HepG2 (cell line): ENCODE measurements around the gene CYP11A1. TPM values are rescaled to one million over a fixed set of nuclear protein-coding genes. Genes with fewer than 3 reads are reported as not detected.

Source experiments
- FOXP1 ChIP-seq, 2 experiments: fragments of 450-650 bp in 1 of 2; IDR thresholded peaks; 2 replicates each; pipeline ENCODE4 v1.6.1; 2017 to 2018; ENCODE audit warnings: antibody characterized with exemption in 1 of 2
- GZF1 ChIP-seq: sonication (generic); formaldehyde crosslinking; IDR thresholded peaks from 2 replicates; pipeline ENCODE4 v1.5.1; 2020; ENCODE audit warnings: mild to moderate bottlenecking, missing genetic modification reagents
- KLF9 ChIP-seq: IDR thresholded peaks from 2 replicates; pipeline ENCODE4 v1.6.1; 2016; ENCODE audit warnings: low read depth
- MXD4 ChIP-seq: IDR thresholded peaks from 2 replicates; pipeline ENCODE4 v1.6.1; 2016; ENCODE audit warnings: mild to moderate bottlenecking, missing biosample characterization, missing genetic modification reagents
- MYC ChIP-seq: sonication (generic); formaldehyde crosslinking; IDR thresholded peaks from 2 replicates; pipeline ENCODE4 v1.9.0; 2021; ENCODE audit warnings: missing genetic modification reagents, borderline replicate concordance
- NFYC ChIP-seq: IDR thresholded peaks from 2 replicates; pipeline ENCODE4 v1.6.1; 2016; ENCODE audit warnings: missing genetic modification reagents, missing compliant biosample characterization
- PHF5A ChIP-seq: IDR thresholded peaks from one replicate; pipeline ENCODE4 v1.6.1; 2018; ENCODE audit warnings: low read depth, missing genetic modification reagents; ENCODE audit not compliant: unreplicated experiment
- PITX1 ChIP-seq: sonication (generic); formaldehyde crosslinking; IDR thresholded peaks from 2 replicates; pipeline ENCODE4 v1.5.1; 2020; ENCODE audit warnings: mild to moderate bottlenecking, missing genetic modification reagents
- PRMT3 ChIP-seq: sonication (generic); formaldehyde crosslinking; IDR thresholded peaks from 2 replicates; pipeline ENCODE4 v1.8.1; 2022; ENCODE audit warnings: low read depth, mild to moderate bottlenecking, moderate library complexity, missing genetic modification reagents, borderline replicate concordance
- RAD51 ChIP-seq: fragments of 450-650 bp; IDR thresholded peaks from 2 replicates; pipeline ENCODE4 v1.6.1; 2016; ENCODE audit warnings: borderline replicate concordance
- SMARCC2 ChIP-seq: fragments of 450-650 bp; IDR thresholded peaks from 2 replicates; pipeline ENCODE4 v1.6.1; 2017; ENCODE audit warnings: antibody characterized with exemption, mild to moderate bottlenecking
- ZBTB40 ChIP-seq, 2 experiments: fragments of 450-650 bp in 1 of 2; sonication (generic) in 1 of 2; formaldehyde crosslinking in 1 of 2; IDR thresholded peaks; 2 replicates each; pipeline versions ENCODE4 v1.6.1 to v1.8.0; 2016 to 2022; ENCODE audit warnings: antibody characterized with exemption in 1 of 2, mild to moderate bottlenecking in 1 of 2, missing genetic modification reagents in 1 of 2
- ZNF138 ChIP-seq: sonication (generic); formaldehyde crosslinking; IDR thresholded peaks from 2 replicates; pipeline ENCODE4 v1.5.0; 2020; ENCODE audit warnings: mild to moderate bottlenecking, low read depth, missing genetic modification reagents
- ZNF143 ChIP-seq: sonication (generic); formaldehyde crosslinking; IDR thresholded peaks from 2 replicates; pipeline ENCODE4 v1.4.0; 2020; ENCODE audit warnings: missing genetic modification reagents
- ZNF329 ChIP-seq: sonication (generic); formaldehyde crosslinking; IDR thresholded peaks from 2 replicates; pipeline ENCODE4 v1.9.0; 2021; ENCODE audit warnings: low read depth, mild to moderate bottlenecking, missing genetic modification reagents
- polyA plus RNA-seq, 8 experiments: library from polyadenylated mRNA; depleted of rRNA in 3 of 8; stranded (reverse) in 7 of 8; unstranded in 1 of 8; fragments of >200 nt; fragmentation: Illumina TruSeq in 4 of 8; extraction: Trizol in 4 of 8; gene quantifications; 2 replicates each; pipeline versions ENCODE4 v1.2.1 to v1.2.3, GENCODE V29; 2011 to 2016; ENCODE audit warnings: low read depth in 4 of 8, missing spikeins in 1 of 8, mixed read lengths in 1 of 8; ENCODE audit not compliant: insufficient read depth in 1 of 8
- total RNA-seq, 5 experiments: library from RNA; depleted of rRNA; stranded (reverse); fragments of >200 nt; fragmentation: Illumina TruSeq; extraction: Trizol; gene quantifications; 2 replicates each; pipeline ENCODE4 v1.2.3, GENCODE V29; 2016; ENCODE audit warnings: low read depth in 1 of 5

Gene CYP11A1
- total and polyA plus RNA-seq, 2 of the 13 experiments (the other 11 are each of a cell fraction or from before 2014, with no cell fraction given), result 0.66 to 0.92 TPM

- TF ChIP-seq ZBTB40 (IDR thresholded peaks at IDR 0.05) (no peak), ZBTB40 (CRISPR knock-in tag; IDR thresholded peaks at IDR 0.05) (no peak), FOXP1 (IDR thresholded peaks at IDR 0.05) (no peak), FOXP1 (CRISPR knock-in tag; IDR thresholded peaks at IDR 0.05) (no peak), ZNF329 (CRISPR knock-in tag) (no peak), MXD4 (no peak), NFYC (CRISPR knock-in tag) (no peak), KLF9 (no peak), PITX1 (CRISPR knock-in tag) (no peak), ZNF143 (no peak), RAD51 (no peak), PHF5A (CRISPR knock-in tag) (no peak), ZNF138 (no peak), GZF1 (no peak), PRMT3 (no peak), MYC (CRISPR knock-in tag) (no peak), SMARCC2 (no peak)
- TF ChIP-seq, all 625 proteins: peak for 0
These were observed 15.8 kb upstream of the CYP11A1 start (continued) for GRCh38 chr15:74383286-74383685.
